Measurements from ENCODE around the gene CIAPIN1. TPM values are rescaled to one million over a fixed set of nuclear protein-coding genes. Genes with fewer than 3 reads are reported as not detected.

Gene CIAPIN1
- total RNA-seq, 1 experiment from 2014 or later: 82.8 TPM

DNA sequence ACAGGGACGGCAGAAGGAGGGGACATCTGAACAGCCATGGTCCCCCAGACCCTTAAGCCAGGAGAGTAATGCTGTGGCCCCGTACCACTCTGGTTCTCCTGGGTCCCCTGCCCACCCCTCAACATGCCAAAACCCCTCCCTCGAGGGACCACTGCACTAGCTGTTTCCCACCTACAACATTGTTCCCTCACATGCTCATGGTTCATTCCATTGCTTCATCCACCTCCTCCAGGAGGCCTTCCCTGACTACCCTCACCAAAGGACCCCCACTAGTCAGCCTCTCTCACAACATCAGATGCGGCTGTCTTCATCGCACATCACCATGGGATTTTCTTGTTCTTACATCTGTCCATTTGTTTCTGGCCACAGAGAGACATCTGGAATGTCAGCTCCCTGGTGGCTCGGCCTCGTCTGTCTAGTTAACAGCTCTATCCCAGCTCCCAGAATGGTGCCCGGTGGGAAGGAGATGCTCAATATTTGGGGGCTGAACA, 37.4 kb upstream of the CIAPIN1 start:
- Histone ChIP-seq H4K5ac (ENCODE audit: insufficient read length, low read depth, low read length) (no peak overlapping the region), H3K79me1 (ENCODE audit: insufficient read depth, low read depth, low read length, poor library complexity, severe bottlenecking) (peaks cover 5% of the 10 kb centered on the region), H3K79me2 (ENCODE audit: insufficient read depth, low read length) (no peaks in the 10 kb centered on the region), H3K23me2 (ENCODE audit: insufficient read length, low read depth, low read length, poor library complexity, severe bottlenecking) (peaks cover 16% of the 10 kb centered on the region), H3K27ac (ENCODE audit: insufficient read length, low read depth, low read length) (no peak overlapping the region), H2BK12ac (ENCODE audit: insufficient read length, low read depth, low read length) (no peak overlapping the region), H4K8ac (replicated peaks; ENCODE audit: insufficient read length, low read depth, low read length) (no peak overlapping the region), H3K56ac (ENCODE audit: insufficient read length, low read depth, low read length) (no peak overlapping the region), H2BK15ac (ENCODE audit: low read depth, low read length) (no peak overlapping the region), H3K27me3 (ENCODE audit: insufficient read depth, low read length) (no peaks in the 10 kb centered on the region), H3K4ac (ENCODE audit: low read depth, low read length) (no peak overlapping the region), H3K9me3 (ENCODE audit: control insufficient read depth, low read depth, low read length) (no peaks in the 10 kb centered on the region), H3K4me2 (ENCODE audit: insufficient read depth, insufficient read length, low read length) (no peak overlapping the region), H3K4me1 (ENCODE audit: insufficient read depth, low read length) (peaks cover 2% of the 10 kb centered on the region; the same call in 1 of the 2 replicates), H4K20me1 (ENCODE audit: control insufficient read depth, insufficient read depth, insufficient read length) (no peaks in the 10 kb centered on the region), H3K18ac (ENCODE audit: insufficient read length, low read depth, low read length) (no peak overlapping the region), H2BK5ac (ENCODE audit: insufficient read length, low read length) (no peak overlapping the region), H3K14ac (ENCODE audit: insufficient read depth, low read length) (no peak overlapping the region), H3K9ac (ENCODE audit: extremely low read depth, insufficient read length, low read length) (no peak overlapping the region), H4K91ac (ENCODE audit: insufficient read length, low read depth, low read length) (no peak overlapping the region), H3T11ph (ENCODE audit: low read length) (no peak overlapping the region), H2BK20ac (ENCODE audit: low read depth, low read length, poor library complexity, severe bottlenecking) (no peak overlapping the region), H3K23ac (ENCODE audit: insufficient read length, low read depth, low read length) (no peak overlapping the region), H2AFZ (ENCODE audit: low read length) (no peak overlapping the region), H2AK5ac (ENCODE audit: insufficient read length, low read length) (no peak overlapping the region), H2BK120ac (ENCODE audit: low read depth, low read length, poor library complexity, severe bottlenecking) (no peak overlapping the region)
- H3K27me3 Mint-ChIP-seq (ENCODE audit: low read depth): peaks cover 28% of the 10 kb centered on the region
- H3K9me3 Mint-ChIP-seq: peaks cover 7 to 12% of the 10 kb centered on the region in 2 experiments; a peak in 4 of 5 replicates
- TF ChIP-seq, protein P1, sequence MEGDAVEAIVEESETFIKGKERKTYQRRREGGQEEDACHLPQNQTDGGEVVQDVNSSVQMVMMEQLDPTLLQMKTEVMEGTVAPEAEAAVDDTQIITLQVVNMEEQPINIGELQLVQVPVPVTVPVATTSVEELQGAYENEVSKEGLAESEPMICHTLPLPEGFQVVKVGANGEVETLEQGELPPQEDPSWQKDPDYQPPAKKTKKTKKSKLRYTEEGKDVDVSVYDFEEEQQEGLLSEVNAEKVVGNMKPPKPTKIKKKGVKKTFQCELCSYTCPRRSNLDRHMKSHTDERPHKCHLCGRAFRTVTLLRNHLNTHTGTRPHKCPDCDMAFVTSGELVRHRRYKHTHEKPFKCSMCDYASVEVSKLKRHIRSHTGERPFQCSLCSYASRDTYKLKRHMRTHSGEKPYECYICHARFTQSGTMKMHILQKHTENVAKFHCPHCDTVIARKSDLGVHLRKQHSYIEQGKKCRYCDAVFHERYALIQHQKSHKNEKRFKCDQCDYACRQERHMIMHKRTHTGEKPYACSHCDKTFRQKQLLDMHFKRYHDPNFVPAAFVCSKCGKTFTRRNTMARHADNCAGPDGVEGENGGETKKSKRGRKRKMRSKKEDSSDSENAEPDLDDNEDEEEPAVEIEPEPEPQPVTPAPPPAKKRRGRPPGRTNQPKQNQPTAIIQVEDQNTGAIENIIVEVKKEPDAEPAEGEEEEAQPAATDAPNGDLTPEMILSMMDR (conservative IDR thresholded peaks at IDR 0.05): no peak
- peaks cover 27 to 42% of the 10 kb centered on the region in 2 experiments for H3K4me1 Mint-ChIP-seq
- no peak overlapping the region; a peak in 1 of 7 replicates for H3K27ac Mint-ChIP-seq
- no peak for DNase-seq
- no peaks in the 10 kb centered on the region; a peak in 2 of 7 replicates for H3K36me3 Mint-ChIP-seq (ENCODE audit: insufficient read depth in 1 of 3, low read depth in 3 of 3)
- H3K4me3 Mint-ChIP-seq: peak overlapping the region in 1 of 2 experiments; percentile 90; a peak in 4 of 5 replicates
- WGBS (ENCODE audit: extremely low coverage, insufficient read length, low lambda C conversion rate): no CpG with 5 or more reads among the region's 8 CpGs

Data from H9 (cell line).